Activated CD8-positive, alpha-beta memory T cell treated with anti-CD3 and anti-CD28 coated beads for 1 hour (primary cell): Measurements from ENCODE around the gene PDLIM7.
"Not testable (repeated sequence)": the region's sequence is repeated elsewhere in the genome, so short reads cannot be mapped to it uniquely, and the experiment has no call there.

ENCODE experiments used
- DNase-seq, 2 donors: peaks; one replicate each; pipeline ENCODE4 v3.0.0-alpha.2; 2020; ENCODE audit warnings: low read depth in 1 of 2; ENCODE audit errors: extremely low read depth in 1 of 2

PDLIM7 gene

DNA sequence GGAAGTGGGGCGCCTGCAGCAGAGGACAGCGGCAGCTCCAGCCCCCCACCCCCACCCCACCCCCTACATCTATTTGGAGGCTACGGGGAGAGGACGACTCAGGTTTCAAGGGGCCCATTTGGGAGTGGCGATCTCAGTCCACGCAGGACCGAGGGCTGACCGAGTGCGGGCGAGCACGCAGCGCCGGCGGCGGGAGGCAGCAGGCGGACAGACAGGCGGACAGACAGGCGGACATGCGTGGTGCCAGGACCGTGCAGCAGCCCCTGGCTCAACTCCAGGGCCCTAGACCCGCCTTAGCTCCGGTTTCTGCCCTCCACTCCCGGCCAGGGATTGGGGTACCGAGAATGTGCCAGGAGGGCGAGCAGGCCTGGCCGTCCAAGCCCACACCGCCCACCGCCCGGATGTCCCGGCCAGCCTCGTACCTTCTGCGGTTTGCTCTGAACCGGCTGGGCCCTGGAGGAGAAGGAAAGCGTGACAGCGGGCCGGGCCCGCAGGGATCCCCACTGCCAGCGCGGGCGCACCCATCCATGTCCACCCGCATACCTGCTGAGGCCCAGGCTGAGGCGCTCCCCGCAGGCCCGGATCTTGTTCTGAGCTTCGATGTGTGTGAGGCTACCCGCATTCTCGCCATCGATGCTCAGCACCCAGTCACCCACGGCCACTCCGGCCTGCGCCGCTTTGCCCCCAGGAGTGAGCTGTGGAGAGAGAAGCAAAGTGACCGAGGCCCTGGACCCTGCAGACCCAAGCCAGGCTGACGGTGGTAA, 5.2 kb downstream of the PDLIM7 start:
- DNase-seq, result no peak

DNA sequence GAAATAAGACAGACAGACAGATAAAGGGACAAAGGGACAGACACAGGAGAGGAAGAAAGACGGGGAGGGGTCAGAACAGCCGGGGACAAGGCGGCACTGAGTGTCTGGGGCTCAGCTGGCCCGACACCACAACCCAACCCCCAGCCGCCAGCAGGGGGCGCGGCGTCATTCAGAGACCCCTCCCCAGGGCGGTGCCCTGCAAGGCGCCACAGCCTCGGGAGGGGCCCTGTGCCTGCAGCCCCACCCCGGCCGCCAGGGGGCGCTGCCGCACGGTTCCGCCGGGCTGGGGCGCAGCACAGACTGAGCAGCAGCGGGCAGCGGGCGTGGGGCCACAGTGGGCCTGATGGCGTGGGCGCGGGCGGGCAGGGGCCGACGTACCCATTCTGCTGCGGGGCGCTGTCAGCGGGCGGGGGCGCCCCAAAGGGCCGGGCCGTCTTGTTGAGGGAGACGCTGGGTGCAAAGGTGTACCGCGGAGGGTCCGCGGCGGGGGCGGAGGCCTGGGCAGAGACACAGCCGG, 5.9 kb downstream of the PDLIM7 start:
- DNase-seq, result no peak

DNA sequence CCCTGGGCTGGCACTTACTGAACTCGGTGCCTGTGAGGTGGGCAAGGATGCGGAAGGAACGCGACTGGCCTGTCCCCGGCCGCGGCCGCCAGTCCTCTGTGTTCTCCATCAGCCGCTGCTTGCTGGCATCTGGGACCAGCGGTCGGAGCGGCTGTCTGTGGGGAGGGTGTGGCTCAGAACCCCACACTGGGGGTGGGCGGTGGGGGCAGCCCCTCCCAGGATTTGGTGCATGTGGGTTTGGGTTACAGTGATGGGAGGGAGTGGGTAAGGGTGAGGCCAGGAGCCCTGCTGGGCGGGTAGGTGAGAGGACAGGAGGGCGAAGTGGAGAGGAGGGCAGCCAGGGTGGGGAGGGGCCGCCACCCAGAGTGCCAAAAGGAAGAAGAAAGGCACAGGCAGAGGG, 6.4 kb downstream of the PDLIM7 start:
- DNase-seq, result no peak

DNA sequence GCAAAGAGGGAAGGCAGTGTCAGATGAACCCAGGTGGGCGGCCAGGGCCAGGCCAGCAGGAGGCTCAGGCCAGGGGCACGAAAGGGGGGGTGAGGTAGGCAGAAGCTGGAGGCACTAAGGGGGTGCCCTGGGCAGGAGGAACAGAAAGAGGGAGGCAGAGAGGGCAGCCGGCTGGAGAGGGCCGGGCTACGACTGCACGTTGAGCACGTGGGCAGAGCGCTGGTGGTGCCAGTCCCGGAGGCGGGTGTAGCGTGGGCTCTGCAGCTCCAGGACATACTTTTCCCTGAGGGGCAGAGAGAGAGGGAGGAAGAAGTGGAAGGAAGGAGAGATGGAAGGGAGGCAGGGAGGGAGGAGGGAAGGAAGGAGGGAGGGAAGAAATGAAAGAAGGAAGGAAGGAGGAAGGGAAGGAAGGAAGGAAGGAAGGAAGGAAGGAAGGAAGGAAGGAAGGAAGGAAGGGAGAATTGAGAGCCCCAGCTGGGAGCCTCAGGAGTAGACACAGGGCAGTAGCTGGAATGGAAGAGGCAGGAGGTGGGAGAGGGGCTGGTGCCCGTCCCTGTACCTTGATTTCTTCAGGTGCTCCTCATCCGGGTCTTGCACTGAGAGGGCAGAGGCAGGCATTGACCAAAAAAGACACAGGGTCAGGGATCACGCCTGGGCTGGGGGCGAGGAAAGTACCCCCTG, 7.0 kb downstream of the PDLIM7 start:
- no peak for DNase-seq

GRCh38 chr5:177489119-177489716, 8.2 kb downstream of the PDLIM7 start:
- DNase-seq, result no peak

- no peak for DNase-seq
Observed at GRCh38 chr5:177487975-177488374, 9.4 kb downstream of the PDLIM7 start.

DNA sequence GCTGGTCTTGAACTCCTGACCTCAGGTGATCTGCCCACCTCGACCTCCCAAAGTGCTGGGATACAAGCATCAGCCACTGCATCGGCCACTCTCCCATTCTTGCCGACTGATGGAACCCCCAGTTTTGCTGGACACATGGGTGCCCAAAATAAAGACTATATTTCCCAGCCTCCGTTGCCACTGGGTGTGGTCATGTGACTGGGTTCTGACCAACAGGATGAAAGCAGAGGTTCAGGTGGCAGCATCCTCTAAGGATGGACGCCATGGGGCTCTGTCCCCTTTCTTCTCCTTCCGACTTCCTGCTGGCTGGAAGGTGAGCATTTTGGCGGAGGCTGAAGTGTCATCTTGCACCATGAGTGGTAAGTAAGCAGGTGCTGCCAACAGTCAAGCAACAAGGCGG, 10.3 kb downstream of the PDLIM7 start:
- DNase-seq, result no peak

DNA sequence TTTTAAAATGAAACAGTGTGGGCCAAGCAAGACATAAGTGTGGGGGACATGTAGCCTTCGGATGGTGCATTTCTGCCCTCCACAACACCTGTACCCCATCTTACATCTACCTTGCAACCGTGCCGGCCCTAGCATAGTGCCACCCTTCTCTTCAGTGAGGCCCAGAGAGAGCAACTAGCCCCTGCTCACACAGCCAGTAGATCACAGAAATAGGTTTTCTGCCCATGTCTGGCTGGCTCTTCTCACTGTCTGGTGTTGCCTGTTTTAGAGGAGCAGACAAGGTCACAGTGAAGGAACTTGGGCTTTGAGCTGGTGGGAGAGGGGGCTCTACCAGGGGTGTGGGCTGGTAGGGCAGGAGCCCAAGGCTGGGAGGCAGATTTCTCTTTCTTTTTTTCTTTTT, 11.1 kb downstream of the PDLIM7 start:
- no peak for DNase-seq

- DNase-seq, result not testable (repeated sequence)
Observed at GRCh38 chr5:177485753-177486152, 11.7 kb downstream of the PDLIM7 start.

DNA sequence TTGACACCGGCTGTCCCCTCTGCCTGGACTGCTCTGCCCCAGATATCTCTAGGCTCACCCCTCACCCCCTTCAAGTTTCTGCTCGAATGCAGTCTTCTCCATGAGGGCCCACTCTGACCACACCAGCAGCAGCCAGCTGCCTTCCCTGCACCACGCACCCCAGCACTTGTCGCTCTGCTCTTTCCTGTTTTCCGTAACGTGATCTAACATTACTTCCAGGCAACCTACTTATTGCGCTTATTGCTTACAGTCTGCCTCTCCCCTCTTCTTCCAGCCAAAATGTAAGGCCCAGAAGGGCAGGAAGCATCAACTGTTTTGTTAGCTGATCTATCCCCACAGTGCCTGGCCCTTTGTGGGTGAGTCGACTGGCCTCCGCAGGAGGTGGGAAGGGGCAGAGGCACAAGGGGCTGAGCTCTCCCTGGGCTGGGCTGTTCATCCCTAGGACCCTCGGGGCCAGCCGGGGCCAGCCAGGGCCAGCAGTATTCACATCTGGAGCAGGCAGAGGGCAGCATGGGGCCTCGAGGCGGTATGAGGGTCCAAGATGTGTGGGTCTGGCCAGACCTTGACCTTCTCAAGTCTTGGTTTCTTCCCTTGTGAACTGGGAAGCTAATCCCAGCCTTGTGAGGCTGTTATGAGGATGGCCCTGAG, 12.4 kb downstream of the PDLIM7 start:
- DNase-seq, result no peak

GRCh38 chr5:177483994-177484901, 13.2 kb downstream of the PDLIM7 start:
- DNase-seq, result no peak

DNA sequence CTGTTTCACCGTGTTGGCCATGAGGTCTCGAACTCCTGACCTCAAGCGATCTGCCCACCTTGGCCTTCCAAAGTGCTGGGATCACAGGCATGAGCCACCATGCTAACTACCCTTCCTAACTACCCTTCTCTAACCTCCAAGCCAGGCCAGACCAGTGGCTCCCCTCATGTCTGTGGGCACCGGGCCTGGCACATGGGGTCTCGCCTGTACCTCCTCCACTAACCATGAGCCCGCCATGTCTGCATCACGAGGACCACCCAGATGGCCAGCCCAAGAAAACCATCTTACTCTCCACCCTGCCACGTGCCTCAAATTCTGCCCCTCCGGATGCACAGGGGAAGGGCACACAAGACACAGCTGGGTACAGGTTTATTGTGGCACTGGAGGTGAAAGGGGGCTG, 14.4 kb downstream of the PDLIM7 start:
- no peak for DNase-seq

- no peak for DNase-seq
Observed at GRCh38 chr5:177482359-177482795, 15.0 kb downstream of the PDLIM7 start.

GRCh38 chr5:177479774-177480173, 17.6 kb downstream of the PDLIM7 start:
- DNase-seq, result no peak

DNA sequence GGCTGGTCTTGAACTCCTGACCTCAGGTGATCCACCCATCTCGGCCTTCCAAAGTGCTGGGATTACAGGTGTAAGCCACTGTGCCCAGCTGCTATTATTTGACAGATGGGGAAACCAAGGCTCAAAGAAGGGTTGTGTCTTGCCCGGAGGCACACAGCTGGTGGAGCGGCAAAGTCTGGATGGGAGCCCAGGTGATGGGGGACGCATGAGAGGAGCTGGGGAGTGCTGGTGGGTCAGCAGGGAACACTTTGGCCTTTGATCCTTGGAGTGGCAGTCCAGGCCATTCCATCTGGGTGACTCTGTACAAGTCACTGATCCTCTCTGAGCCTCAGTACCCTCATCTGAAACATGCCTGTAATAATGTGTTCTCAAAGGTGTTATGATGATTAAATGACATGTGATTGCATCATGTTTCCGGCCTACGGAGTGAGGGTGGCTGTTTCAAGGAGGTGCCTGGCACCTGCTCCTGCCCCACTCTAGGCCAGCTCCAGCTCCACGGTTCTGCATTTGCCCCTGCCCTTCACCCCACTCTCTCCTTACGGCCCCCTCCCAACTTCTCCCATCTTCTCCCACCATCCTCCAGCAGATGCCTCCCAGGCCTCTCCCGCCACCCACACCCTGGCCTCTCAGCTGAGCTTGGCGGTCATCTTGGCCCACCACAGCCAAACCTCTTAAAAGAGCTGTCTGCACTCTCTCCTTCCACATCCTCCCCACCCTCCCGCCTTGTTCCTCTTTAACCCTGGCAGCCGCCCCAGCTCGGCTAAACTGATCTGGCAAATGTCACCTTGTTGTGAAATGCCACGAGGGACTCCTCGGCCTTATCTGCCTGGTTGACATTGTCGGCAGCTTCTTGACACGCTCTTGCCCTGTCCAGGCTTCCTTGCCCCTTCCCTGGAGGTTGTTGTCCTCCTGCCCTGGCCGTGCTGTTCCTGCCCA, 18.4 kb downstream of the PDLIM7 start:
- no peak for DNase-seq

- DNase-seq, result no peak
Observed at GRCh38 chr5:177477701-177478477, 19.5 kb downstream of the PDLIM7 start.

- no peak for DNase-seq
Observed at GRCh38 chr5:177476531-177477233, 20.7 kb downstream of the PDLIM7 start.
